Endothelial cell of hepatic sinusoid (primary cell): ENCODE results near the gene ZNF214.

Source experiments
- in situ Hi-C: cut with HindIII; loops from 2 replicates; pipeline ENCODE4 v1.10.0; 2017; ENCODE audit warnings: low sequenced_read_pairs

Gene ZNF214

DNA sequence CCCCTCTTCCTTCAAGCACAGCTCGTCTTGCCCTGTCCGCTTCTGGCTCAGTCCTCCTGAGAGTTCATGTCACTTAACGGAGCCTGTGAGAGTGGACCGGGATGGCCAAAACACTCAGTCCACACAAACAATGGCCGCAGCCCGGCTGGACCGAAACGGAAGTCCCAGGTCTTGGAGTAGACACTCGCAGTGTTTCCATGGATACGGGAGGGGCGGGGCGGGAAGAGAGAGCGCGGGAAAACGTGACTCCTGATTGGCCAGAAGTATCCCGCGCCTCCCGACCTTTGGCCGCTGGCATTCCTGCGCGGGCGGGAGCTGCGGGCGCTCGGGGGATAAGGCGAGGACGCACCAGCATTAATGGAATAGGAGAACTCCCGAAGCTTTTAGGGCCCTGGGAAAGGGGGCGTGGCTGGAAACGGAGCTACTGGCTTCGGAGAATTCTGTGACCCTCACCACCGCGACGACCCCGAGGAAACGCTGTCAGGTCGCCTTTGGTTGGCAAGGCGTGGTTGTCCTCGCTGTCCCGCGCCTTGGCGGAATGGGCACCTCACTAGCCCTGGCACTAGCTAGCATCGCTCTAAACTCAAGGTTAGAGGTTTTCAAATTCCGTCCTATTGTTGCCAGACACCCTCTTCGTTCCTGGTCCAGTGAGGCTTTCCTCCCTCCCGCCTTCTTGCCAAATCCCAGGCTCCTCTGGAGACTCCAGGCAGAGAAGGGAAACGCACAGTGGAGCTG, at the start of gene ZNF214, which contains the start of gene NLRP14:
Gene ZNF214 (minus strand): TSS at position 164 of the 735 bp plus-strand sequence. CDS start 17,511 bp downstream, outside the sequence.
Gene NLRP14 (plus strand): TSS at position 297 of the 735 bp plus-strand sequence. CDS start 18,108 bp downstream, outside the sequence.
- in situ Hi-C loops: loop anchor here (5.0 kb wide), 1 partner anchor 48 kb away; no protein-coding TSS in a partner anchor

DNA sequence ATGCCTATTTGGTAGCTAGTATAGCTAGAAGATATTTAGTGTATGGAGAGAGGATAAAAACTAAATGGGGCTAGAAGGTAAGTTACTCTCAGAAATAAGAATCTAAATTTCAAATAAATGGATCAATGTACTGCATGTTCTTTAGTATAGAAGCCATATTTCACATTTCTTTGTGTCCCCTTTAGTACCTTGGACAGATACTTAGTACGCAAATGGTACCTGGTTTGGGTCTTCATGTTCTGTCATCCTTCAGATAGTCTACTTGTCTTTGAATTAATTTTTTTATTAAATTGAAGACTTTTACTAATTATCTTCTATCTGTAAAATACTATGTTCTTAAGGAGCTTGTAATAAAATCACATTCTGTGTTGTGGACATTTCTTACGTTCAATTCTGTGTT, 42.4 kb upstream of the ZNF214 start:
- in situ Hi-C loops: no loop called here

DNA sequence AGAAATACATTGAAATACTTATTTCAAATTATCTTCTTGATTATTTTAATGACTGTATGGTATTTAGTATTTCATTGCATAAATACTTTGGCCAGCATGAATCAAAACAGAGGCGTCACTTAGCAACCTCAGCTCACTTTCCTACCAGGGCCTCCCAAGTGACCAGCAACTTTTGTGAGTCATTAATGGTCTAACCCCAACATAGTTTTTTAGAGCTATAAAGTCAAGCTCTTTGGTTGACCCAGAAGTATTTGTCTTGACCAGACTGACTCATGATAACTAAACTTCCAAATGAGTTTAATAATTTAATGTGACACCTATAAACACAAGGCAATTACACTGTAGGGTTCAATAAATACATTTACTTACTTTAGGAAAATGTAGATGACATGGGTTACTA, 40.7 kb upstream of the ZNF214 start:
- in situ Hi-C loops: no loop called here

DNA sequence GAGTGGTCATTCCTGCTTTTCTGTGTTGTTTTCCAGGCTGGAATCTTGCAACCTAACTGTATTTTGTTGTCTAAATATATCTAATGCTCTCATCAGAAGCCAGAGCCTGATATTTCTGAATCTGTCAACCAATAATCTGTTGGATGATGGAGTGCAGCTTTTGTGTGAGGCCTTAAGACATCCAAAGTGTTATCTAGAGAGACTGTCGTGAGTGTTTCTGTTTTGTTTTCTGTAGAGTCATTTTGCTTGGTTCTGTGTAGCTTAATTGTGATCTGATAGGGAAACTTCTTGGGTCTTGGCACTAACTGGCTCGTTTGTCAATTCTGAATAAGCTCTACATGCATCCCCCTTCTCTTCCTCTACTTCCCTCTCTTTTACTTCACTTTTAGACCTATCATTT, 37.5 kb upstream of the ZNF214 start:
- in situ Hi-C loops: no loop called here

DNA sequence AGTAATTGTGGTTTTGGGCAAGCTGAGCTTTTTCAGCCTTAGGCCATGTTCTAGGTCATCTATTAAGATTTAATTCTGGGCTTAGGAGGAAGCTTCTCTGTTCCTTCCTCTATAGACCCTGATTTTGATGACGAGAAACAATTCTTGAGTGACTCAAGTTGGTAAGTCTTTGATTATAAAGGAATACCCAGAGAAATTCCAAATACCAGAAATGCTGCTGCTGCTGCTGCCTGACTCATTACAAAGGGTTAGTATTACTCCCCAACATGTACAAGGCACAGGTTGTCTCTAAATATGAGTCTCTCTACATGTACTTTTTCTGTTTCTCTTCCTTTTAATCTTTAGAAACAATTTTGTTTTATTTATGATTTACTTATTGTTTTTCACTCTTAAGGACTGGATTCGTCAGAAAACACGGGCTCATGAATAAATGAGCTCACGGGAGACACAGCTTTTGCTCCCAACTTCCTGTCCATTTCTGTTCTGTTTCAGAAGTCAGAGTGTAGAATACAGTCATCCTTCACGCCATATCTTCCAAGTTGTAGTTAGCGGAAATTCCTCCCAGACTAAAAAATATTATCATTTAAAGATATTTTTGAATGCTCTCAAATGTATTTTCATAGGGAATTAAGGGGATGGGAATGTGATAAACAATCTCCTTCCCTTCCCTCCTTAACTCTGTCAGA, 36.8 kb upstream of the ZNF214 start:
- in situ Hi-C loops: no loop called here

DNA sequence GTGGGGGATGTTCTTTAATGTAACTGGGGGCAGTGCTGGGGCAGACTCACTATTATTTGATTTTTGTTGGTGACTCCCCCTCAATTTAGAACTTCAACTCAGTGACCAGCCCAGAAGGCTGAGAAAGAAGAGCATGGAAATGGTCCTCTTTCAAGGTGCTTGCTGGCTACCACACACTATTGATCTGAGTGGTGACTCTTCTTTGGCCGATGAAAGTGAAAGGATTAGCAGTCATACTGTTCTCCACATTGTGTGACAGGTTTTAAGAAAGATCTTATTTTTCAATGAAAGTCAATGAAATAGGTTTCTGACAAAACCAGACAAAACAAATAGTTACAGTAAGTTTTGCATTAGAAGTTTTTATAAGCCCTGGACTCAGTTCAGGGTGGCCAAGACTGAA, 30.0 kb upstream of the ZNF214 start:
- in situ Hi-C loops: no loop called here

DNA sequence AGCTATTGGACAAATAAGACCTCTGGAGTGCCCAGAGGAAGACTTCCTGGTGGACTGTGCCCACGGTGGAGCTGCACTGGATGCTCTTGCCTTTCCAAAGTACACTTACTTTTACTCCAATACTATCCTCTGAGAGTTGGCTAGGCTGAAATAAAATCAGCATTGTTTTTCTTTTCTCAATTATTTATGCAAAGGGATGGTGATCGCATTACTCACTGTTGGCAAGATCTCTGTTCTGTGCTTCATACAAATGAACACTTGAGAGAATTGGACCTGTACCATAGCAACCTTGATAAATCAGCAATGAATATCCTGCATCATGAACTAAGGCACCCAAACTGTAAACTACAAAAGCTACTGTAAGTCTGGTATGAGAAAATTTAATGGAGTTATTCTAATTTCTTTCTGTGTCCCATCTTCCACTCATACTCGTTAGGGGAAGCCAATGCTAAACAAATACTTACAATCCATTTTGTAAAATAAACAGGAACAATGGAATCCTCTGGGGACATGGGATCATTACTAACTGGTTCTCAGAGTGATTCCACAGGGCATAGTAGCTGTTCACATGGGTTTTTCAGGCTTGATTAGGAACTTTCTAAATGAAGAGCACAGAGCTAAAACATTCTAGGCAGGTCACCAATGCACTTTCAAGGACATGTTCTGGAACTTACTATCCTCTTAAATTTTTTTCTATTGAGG, 26.5 kb upstream of the ZNF214 start:
- in situ Hi-C loops: loop anchor here (5.0 kb wide), 1 partner anchor 54 kb away; no protein-coding TSS in a partner anchor

DNA sequence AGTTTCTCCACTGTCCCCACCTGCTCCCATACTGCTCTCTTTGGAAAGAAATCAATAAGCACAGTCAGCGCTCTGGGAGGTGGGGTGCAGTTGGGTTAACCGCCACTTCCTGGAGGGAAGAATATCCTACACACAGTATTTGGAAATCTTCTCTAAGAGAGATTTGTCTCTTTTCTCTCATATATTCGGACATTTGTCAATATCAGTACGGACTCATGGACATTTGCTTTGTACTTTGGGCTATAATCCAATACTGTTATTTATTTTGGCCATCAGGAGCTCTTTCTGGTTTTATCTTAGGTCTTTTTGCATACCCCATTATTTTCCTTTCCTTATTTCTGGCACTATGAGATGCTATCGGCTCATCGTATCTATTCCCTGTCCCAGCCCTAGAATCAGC, 13.9 kb upstream of the ZNF214 start:
- in situ Hi-C loops: no loop called here

DNA sequence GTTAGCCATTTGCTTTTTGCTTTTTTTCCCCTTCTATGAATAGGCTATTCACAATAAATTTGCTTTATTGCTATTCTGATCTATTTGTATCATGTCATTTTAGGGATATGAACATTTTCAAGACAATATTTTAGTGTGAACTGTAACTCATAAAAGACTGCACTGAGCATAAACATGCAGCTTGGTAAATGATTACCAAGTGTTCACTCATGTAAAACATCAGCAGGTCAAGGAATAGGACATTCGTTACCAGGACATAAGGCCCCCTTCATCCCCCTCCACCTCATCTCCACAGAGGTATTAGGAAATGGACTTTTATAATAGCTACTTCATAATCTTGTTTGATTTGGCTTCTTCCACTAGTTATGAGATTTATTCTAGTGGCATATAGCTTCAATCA, 12.5 kb upstream of the ZNF214 start:
- in situ Hi-C loops: no loop called here

DNA sequence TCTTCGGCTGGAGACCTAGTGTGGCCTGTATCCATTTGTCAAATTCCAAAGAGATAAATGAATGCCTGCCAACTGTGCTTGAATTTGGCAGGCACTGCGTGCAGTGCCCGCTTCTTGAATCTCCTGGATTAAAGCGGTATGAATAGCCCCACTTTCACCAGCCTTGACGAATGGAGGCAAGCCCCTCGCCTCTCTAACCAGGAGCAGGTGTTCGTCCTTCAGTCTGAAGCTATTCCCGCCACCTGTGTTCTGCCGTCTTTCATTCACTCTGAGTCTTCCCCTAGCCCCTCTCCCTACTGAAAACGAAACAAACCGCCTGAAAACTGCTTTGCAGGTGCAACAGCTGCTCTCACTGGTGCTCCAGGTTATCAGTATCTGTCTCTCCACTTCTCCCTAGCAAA, 11.3 kb upstream of the ZNF214 start:
- in situ Hi-C loops: no loop called here

DNA sequence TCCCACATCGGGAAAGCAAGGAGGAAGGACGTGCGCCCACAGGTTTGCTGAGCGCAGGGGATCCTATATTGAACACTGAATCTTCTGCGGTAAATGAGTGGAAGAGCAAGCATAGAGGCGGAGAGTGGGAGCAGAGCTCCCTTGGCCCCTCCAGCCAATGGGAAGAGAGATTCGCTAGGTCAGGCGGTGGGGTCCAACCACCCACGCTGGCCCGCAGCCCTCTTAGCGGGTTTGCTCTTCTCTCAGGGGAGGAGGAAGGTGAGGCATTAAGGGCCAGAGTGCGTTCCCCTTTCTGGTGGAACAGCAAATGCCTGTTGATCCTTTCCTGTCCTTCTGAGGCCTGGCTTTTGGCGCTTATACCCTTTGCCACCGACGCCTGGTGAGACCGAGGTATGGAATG, 10.7 kb upstream of the ZNF214 start:
- in situ Hi-C loops: no loop called here

DNA sequence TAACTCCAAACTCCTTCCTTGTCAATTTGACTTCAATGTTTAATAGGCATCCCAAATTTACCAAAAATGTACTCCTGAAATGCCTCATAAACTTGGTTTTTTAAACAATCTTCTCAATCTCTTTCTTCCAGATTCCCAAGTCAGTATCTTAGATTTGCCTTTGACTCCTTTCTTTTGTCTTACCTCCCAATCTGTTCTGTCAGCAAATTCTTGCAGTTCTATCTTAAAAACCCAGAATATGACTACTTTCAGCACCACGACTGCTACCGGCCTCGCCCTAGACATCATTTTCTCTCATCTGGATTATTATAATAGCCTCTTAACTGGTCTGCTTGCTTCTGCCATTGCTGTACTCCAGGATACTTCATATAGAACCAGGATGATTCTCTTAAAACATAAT, 8.0 kb upstream of the ZNF214 start:
- in situ Hi-C loops: no loop called here

DNA sequence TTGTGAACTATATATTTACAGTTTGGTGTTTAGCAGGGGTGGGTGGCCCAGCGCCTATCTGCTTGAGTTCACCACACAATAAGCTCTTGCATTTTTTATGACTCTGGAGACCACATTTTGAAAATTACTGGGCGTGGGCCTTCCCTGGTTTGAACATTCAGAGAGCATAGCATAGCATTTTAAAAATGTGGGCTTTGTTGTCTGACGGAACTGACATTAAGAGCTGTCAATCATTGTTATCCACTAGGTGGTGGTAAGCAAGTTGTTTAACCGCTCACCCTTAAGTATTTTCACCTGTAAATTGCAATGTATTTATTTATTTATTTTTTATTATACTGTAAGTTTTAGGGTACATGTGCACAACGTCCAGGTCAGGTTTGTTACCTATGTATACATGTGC, 1.2 kb upstream of the ZNF214 start:
- in situ Hi-C loops: loop anchor here (5.0 kb wide), 1 partner anchor 49 kb away; no protein-coding TSS in a partner anchor

DNA sequence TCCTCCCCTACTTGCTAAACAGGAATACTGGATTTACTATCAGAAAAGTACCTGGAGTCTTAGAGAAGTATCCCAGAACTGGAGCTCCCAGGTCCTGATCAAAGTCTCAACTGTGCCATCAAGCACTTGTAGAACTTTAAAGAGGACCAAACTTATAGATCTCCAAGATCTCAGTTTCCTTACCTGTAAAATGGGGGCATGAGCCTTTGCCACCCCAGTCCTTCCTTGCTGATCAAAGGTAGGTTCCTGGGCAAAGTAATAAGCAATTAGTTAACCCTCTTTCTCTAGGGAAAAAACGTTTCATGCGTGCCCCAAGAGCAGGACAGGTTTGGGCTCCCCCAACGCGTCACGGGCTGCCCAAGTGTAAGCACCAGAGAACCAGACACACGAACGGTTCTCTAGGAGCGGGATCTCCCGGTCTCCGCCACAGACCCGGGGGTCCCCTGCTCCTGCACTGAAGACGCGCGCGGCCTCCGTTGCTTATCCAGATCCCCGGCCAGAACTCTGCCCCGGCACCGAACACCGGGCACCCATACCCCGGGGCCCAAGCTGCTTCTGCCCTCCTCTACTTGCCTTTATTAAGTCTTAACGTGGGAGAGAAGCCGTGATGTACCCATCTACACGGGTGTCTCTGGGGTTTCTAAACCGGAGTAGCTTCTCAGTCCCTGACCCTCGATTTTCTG, 505 bp downstream of the ZNF214 start:
- in situ Hi-C loops: loop anchor here (5.0 kb wide), 1 partner anchor 47 kb away; no protein-coding TSS in a partner anchor

DNA sequence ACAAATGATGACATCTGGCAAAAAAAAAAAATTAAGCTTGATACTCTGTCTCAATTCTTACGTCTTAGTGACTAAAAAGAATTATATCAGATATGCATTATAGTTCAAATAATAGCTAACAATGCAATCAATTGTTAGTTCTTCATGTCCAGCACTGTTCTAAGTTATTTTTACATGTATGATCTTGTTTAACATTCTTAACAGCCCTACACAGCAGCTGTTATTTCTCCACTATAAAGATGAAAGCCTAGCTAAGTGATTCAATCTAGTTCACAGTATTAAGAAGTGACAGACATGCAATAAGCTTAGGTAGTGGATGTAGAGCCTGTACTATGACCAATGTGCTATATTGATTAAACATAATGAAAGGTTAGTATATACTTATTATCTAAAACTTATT, 4.1 kb downstream of the ZNF214 start:
- in situ Hi-C loops: no loop called here

DNA sequence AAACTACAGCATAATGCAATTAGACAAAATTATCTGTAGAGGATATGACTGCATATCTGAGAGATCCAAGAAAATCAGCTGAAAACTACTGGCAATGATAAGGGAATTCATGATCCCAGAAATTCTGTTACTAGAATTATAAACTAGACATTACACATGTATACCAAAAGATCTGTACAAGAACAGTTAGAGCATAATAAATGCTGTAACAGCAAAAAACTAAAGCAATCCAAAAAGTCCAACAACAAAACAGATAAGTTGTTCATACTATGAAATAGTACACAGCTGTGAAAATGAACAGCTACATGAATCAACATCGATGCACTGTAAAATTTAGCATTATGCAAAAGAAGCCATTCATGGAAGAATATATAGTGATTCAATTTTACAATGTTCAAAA, 6.0 kb downstream of the ZNF214 start:
- in situ Hi-C loops: no loop called here

DNA sequence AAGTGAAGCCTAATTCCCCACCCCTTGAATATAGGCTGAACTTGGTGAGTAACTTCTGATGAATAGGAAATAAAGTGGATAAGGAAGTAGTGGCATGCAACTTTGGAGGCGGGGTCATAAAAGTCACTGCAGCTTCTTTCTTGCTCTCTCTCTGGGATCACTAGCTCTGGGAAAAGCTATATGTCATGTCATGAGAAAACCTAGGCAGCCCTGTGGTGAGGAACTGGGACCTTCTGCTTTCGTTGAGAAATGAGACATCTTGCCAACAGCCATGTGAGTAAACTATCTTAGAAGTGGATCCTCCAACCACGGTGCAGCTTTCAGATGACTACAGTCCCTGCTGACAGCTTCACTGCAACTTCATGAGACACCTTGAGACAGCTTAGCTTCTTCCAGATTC, 15.7 kb downstream of the ZNF214 start:
- in situ Hi-C loops: no loop called here

DNA sequence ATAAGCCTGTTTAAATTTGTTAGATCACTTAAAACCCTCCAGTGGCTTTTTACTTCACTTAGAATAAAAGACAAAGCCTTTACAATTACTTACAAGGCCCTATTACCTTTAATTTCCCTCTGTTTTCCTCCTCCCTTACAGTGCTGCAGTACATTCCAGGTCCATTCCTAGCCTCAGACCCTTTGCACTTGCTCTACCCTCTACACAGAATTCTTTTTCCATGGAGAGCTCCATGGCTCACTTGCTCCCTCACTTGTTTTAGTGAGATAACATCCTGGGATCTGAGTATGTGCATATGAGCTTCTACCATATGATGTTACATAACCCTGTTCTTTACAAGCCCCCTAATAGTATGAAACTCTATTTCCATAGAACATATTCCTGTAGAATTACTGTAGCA, 24.4 kb downstream of the ZNF214 start:
- in situ Hi-C loops: no loop called here

DNA sequence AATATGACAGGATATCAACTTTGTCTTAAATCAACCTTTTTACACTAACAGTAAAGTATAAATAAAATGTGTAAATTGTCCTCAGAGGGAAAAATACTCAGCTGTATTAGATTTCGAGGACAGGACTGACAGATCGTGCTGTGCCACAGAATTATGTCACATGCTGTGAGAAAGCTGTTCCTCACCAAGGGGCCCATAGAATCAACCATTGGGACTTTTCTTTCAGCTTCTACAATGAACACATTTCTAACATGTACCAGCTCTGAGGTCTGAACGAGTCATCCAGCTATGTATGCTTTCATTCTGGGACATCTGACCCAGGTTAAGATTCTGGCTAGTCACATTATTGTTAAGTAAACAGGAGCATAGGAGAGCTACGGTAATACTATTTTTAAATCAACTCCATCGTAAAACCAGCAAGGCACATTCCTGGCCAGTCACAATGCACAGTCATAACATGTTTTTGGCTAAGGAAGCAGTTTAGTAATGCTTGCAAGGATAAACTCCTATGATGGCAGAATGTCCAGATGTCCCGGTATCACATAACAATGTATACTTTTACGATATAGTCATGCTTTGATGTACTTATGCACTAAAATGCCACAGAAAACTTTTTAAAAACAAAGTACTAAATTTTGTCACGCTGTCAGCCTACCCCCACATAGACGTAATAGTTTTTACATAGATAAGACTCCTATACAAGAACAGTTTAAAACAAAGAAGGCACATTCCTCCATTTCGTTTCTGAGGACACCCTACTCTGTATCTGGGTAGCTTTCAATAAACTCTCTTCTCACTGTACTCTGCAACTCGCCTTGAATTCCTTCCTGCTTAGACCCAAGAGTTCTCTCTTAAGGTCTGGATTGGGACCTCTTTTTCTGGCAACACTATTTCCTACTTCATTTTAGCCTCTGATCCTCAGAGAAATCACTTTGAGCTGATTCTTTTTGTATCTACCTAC, 27.4 kb downstream of the ZNF214 start:
- in situ Hi-C loops: loop anchor here (5.0 kb wide), 2 partner anchors 35 to 55 kb away; no protein-coding TSS in a partner anchor

DNA sequence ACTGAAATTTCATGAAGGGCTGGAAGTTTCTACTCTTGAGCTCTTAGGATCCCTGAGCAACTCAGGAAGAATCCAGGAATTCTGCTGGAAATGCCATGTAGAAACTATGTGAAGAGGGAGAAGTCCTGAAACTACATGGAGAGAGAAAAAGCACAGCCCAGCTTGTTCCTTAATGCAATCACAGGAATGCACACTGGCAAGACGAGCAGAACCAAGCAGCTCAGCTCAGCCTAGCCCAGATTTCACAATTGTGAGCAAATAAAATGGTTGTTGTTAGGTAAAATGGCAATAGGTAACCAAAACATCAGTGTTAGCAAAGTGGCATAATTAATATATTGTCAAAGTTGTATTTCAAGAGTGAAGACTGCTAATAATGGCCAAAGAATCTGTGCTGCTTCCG, 28.1 kb downstream of the ZNF214 start:
- in situ Hi-C loops: loop anchor here (5.0 kb wide), 2 partner anchors 35 to 55 kb away; no protein-coding TSS in a partner anchor
